Stimulated activated CD8-positive, alpha-beta memory T cell treated with anti-CD3 and anti-CD28 coated beads, Interleukin-7, amount 100 ng/mL, for 4 hours (primary cell): Measurements from ENCODE around the gene IL1R1.
"Not testable (repeated sequence)": the region's sequence is repeated elsewhere in the genome, so short reads cannot be mapped to it uniquely, and the experiment has no call there.

Experiments used
- DNase-seq, 2 donors: peaks; one replicate each; pipeline ENCODE4 v3.0.0-alpha.2; 2020; ENCODE audit warnings: low read depth in 2 of 2

Gene IL1R1, protein sequence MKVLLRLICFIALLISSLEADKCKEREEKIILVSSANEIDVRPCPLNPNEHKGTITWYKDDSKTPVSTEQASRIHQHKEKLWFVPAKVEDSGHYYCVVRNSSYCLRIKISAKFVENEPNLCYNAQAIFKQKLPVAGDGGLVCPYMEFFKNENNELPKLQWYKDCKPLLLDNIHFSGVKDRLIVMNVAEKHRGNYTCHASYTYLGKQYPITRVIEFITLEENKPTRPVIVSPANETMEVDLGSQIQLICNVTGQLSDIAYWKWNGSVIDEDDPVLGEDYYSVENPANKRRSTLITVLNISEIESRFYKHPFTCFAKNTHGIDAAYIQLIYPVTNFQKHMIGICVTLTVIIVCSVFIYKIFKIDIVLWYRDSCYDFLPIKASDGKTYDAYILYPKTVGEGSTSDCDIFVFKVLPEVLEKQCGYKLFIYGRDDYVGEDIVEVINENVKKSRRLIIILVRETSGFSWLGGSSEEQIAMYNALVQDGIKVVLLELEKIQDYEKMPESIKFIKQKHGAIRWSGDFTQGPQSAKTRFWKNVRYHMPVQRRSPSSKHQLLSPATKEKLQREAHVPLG

GRCh38 chr2:102141970-102142828 lies at the start of gene IL1R1:
Gene IL1R1 (plus strand): TSS chr2:102142746. CDS start chr2:102157725, 14,979 bp downstream.
- no peak for DNase-seq

DNA sequence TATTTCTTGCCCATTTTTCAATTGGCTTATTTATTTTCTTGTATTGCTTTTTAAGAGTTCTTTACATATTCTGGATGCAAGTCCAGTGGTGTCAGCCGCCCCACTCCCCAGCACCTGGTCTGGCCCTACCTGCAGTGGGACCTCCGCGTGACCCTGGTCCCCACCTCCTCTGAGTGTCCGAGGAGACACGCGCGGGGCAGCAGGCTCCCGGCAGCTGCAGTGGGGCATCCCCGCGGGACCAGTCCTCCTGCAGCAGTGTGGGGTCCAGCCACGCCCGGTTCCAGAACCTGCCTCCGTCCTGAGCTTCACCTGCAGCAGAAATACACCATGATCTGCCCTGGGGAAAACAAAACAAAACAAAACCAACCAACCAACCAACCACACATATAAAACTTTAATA lies 48.9 kb upstream of the IL1R1 start:
- no peak for DNase-seq

DNA sequence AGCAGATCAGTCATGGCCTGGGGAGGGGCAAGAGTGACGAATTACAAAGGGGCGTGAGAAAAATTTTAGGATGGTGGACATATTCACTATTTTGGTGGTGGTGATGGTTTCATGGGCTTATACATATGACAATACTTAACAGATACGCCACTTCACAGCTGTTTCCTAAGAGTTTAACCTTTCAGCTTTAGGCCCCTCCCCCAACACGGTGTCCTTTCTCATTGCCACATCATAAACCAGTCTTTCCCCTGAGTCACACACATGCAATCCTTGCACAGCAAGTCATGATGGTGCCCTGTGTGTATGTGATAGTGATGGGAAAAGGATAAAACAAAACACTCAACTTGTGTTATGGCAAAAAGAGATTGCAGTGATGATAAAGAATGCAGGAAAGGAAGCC lies 47.6 kb upstream of the IL1R1 start:
- peak in 1 of 2 donors; percentile 6 for DNase-seq

GRCh38 chr2:102096103-102096502 lies 46.4 kb upstream of the IL1R1 start:
- DNase-seq, result no peak

GRCh38 chr2:102098756-102099155 lies 43.8 kb upstream of the IL1R1 start:
- no peak for DNase-seq

- DNase-seq, result no peak
Measured at GRCh38 chr2:102099536-102100298, 42.8 kb upstream of the IL1R1 start.

DNA sequence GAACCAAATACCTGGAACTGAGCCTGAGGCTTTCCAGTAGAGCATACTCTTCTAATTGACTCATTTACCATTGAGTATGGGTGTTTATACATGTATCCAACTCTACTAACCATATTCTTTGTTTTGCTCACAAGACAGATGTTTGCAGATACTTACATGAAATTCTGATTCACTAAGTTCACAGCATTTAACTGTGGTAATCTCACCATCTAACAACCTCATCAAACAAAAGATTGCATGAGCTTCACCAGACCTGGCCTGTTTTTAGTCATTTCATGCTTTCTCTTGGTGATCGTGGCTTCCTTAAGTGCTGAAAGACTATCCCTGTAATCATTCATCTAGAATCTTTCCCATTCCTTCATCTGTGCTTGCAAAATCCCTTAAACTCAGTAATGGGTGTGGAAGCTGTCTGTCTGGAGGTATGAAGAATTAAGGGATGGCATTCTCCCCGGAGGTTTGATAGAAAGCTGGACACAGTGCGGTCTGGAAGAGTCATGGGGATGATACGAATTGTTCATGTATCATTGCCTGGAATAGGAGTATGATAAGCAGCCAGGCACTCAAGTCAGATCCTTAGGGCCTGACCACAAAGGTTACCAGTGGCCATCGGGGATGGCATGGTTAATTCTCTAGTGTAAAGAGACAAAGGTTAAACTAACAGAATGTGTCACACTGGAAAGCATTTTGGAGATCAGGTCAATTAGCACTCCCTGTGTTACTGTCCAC lies 42.0 kb upstream of the IL1R1 start:
- no peak for DNase-seq

DNA sequence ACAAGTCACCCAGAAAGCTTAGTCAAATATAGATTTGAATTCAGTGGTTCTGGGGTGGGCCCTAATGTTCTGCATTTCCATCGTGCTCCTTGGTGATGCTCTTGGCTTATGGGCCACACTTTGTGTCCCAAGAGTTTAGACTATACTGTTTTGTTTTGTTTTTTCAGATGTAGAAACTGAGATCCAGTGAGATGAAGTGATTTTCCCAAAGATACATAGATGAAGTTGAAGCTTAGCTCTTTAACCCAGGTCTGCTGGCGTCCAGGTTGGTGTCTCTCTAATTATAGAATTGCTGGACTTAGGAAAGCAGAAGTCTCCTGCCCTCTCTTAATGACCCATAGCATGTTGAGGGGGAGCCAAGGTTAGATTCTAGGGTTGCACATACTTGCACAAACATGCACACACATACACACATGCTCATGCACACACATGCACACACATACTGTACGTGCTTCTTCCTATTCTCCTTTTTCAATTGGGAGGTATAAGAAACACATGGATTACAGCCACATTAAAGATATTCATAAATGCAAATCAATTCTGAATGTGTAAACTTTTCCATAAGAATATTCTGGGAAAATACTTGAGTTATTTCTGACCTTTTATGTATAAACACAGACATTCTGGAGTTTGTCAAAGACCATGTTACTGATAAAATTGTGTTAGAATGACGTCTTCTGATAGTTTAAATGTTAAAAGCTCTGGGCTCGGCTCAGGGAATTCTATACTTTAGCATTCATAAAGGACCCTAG lies 41.3 kb upstream of the IL1R1 start:
- no peak for DNase-seq

DNA sequence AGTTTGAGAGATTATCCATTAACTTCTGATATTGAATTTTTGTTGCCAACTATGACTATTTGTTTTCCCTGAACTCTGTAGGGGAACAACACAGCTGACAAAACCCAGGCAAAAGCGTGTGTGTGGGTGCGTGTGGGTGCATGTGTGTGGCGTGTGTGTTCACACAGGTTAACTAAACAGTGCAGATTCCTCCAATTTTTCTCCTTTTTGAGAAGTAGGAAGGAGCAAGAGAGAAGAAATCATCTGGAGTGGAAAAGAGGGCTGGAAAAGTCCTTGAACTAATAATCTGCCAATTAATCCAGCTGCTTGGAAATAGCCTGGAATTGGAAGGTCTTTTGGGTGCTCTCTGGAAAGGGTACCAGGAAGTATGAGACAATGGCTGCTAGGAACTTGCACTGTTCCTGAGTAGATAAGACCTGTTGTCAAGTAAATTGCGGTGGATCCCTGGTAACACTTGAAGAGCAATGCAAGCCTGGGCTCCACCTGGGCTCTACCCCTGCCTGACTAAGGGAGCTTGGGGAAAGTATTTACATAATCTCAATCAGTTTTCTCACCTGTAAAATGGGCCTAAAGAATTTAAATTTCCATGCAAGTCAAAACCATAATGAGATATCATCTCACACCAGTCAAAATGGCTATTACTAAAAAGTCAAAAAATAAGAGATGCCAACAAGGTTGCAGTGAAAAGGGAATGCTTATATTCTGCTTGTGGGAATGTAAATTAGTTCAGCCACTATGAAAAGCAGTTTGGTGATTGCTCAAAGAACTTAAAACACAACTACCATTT lies 40.5 kb upstream of the IL1R1 start:
- DNase-seq, result no peak

- not testable (repeated sequence) for DNase-seq
Measured at GRCh38 chr2:102102636-102102948, 40.0 kb upstream of the IL1R1 start.

DNA sequence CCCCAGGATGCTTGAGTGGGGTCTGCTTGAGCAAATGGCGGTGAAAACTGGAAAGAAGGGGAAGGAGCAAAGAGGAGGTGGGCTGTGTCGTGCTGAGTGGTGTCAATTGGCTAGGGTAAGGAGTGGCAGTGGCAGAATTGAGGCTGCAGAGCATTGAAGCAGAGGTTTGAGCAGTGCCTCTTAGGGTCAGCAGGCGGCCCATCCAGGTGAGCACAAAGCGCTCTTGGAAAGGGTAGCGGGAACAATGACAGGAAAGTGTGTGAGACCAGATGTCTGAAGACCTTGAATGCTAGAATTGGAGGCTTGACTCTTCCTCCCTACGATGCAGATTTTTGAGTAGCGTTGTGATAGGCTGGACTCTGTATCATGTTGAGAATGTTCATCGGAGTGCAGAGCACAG lies 39.3 kb upstream of the IL1R1 start:
- no peak for DNase-seq

DNA sequence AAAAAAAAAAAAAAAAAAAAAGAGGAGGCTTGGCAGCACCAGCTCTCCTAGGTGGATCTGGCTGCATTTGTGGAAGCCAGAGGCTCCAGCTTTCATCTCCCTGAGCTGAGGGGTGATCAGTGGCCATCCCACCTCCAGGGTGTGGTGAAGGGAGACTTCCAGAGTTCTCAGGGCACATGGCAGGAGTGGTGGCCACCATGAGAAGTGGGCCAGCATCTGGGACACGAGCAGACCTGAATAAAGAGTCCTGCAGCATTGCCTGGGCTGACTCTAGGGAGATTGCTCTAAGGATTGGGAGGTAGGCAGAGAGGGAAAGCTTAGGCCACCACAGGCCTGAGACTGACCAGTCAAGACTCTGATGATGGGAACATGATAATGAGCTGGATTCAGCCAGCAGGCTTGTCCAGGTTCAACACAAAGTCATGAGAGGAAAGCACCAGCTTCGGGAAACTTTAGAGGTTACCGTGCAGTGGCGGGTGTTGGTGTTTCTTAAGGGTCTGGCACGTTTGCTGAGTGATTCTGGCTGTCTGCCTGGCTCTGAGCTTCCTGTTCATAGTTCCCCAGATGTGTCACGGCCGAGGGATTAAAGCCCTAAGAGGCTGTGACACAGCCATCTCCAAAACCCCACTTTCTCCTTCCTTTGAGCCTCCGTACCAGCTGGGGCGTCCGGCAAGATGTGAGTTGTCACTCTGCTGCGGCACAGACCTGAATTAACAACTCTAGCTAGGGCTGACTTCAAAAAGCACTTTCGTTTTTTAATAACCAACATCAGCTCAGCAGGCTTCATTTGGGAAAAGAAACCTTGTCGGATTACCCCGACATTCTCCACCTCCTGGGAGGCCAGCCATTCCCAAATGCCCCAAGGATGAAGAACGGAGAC lies 38.3 kb upstream of the IL1R1 start:
- peak; percentile 51 to 53 for DNase-seq

GRCh38 chr2:102106133-102106556 lies 36.4 kb upstream of the IL1R1 start:
- DNase-seq, result no peak

DNA sequence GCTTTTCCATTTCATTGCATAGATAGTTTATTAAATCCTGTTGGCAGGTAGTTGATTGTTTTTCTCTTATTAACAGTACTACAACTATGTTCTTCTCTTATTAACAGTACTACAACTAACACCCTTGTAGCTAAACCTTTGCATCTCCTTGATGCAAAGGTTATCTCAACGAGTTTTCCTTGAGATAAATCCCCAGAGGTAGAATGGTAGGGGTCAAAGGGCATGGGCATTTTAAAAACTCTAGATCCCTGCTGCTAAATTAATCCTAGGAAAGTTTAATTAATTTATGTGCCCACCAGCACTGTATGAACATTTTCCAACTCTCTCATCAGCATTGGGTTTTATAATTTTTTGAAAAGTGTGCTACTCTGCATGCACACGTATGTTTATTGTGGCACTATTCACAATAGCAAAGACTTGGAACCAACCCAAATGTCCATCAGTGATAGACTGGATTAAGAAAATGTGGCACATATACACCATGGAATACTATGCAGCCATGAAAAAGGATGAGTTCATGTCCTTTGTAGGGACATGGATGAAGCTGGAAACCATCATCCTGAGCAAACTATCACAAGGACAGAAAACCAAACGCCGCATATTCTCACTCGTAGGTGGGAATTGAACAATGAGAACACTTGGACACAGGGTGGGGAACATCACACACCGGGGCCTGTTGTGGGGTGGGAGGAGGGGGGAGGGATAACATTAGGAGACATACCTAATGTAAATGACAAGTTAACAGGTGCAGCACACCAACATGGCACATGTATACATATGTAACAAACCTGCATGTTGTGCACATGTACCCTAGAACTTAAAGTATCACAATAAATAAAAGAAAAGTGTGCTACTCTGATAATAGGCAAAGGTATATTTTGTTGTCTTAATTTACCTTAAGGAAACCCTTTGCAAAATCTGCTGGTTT lies 35.5 kb upstream of the IL1R1 start:
- not testable (repeated sequence) for DNase-seq

DNA sequence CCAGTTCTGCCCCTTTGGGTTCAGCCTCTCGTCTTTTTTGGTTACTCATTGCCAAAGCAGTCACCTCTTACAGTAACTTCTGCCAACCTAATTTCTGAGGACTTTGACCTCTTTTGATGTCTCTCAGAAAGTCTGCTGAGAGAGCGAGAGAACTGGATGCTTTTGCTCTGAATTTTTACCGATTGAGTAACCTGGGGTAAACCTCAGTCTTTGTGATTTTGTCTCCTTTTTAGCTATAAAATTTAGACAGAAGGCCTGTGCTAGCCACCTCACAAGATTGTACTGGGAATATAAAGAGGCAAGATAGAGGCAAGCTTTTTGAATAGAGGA lies 34.8 kb upstream of the IL1R1 start:
- DNase-seq, result no peak

DNA sequence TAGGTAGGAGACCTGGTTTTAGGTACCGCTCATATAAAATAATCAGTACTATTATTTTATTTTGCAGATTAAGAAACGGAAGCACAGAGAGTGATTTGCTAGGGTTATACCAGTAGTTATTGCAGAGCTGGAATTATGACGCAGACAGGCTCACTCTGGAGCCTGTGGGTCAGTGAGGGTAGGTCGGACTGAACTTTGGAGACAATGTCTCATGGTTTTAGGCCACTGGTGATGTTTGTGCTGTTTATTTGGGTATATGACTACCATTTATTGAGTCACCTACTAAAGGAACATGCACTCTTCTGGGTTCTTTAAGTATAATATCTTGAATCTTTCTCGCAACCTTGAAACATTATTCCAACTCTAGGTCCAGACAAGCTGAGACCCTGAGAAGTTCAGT lies 33.5 kb upstream of the IL1R1 start:
- no peak for DNase-seq

GRCh38 chr2:102110171-102110570 lies 32.4 kb upstream of the IL1R1 start:
- no peak for DNase-seq
